ENCODE results near the gene MXD1. TPM values are rescaled to one million over a fixed set of nuclear protein-coding genes. Genes with fewer than 3 reads are reported as not detected.

Gene MXD1
- total RNA-seq, 1 experiment from 2014 or later = 3.7 TPM

- no peak overlapping the region for H2BK5ac ChIP-seq (ENCODE audit: insufficient read length, low read length)
- no peaks in the 10 kb centered on the region for H3K27me3 Mint-ChIP-seq (ENCODE audit: low read depth)
These were observed 22.0 kb downstream of the MXD1 start for GRCh38 chr2:69936906-69937305.

More at GRCh38 chr2:69936906-69937305, 22.0 kb downstream of the MXD1 start:
- H3K4ac ChIP-seq (ENCODE audit: low read depth, low read length) = no peak overlapping the region
- no peak overlapping the region for H3K56ac ChIP-seq (ENCODE audit: insufficient read length, low read depth, low read length)
- H2AFZ ChIP-seq (ENCODE audit: low read length) = no peak overlapping the region
- no peak overlapping the region for H3K14ac ChIP-seq (ENCODE audit: insufficient read depth, low read length)
- no peaks in the 10 kb centered on the region for H3K79me2 ChIP-seq (ENCODE audit: insufficient read depth, low read length)
- no peak overlapping the region for H3K27ac ChIP-seq (ENCODE audit: insufficient read length, low read depth, low read length)
- DNase-seq = no peak
- H3K9ac ChIP-seq (ENCODE audit: extremely low read depth, insufficient read length, low read length) = no peak overlapping the region
- H3K79me1 ChIP-seq (ENCODE audit: insufficient read depth, low read depth, low read length, poor library complexity, severe bottlenecking) = no peaks in the 10 kb centered on the region
- H3K4me3 Mint-ChIP-seq = no peak overlapping the region
- H2BK12ac ChIP-seq (ENCODE audit: insufficient read length, low read depth, low read length) = no peak overlapping the region
- no peak overlapping the region for H2BK120ac ChIP-seq (ENCODE audit: low read depth, low read length, poor library complexity, severe bottlenecking)
- WGBS (ENCODE audit: extremely low coverage, insufficient read length, low lambda C conversion rate) = no CpG with 5 or more reads among the region's 11 CpGs
- no peaks in the 10 kb centered on the region for H3K27me3 ChIP-seq (ENCODE audit: insufficient read depth, low read length)
- peaks cover 0 to 27% (median 11%) of the 10 kb centered on the region in 3 experiments; a peak in 5 of 7 replicates for H3K36me3 Mint-ChIP-seq (ENCODE audit: insufficient read depth in 1 of 3, low read depth in 3 of 3)
- no peak overlapping the region for H4K5ac ChIP-seq (ENCODE audit: insufficient read length, low read depth, low read length)
- H3T11ph ChIP-seq (ENCODE audit: low read length) = no peak overlapping the region
- H4K91ac ChIP-seq (ENCODE audit: insufficient read length, low read depth, low read length) = no peak overlapping the region
- no peak for TF ChIP-seq CTCF (conservative IDR thresholded peaks at IDR 0.05)
- no peaks in the 10 kb centered on the region for H4K20me1 ChIP-seq (ENCODE audit: control insufficient read depth, insufficient read depth, insufficient read length)
- no peaks in the 10 kb centered on the region for H3K4me1 ChIP-seq (ENCODE audit: insufficient read depth, low read length)
- no peak overlapping the region for H3K23ac ChIP-seq (ENCODE audit: insufficient read length, low read depth, low read length)
- no peak overlapping the region for H2AK5ac ChIP-seq (ENCODE audit: insufficient read length, low read length)
- no peak overlapping the region for H3K18ac ChIP-seq (ENCODE audit: insufficient read length, low read depth, low read length)
- H2BK15ac ChIP-seq (ENCODE audit: low read depth, low read length) = no peak overlapping the region
- H3K9me3 ChIP-seq (ENCODE audit: control insufficient read depth, low read depth, low read length) = no peaks in the 10 kb centered on the region
- peaks cover 16 to 30% of the 10 kb centered on the region in 2 experiments for H3K4me1 Mint-ChIP-seq
- no peaks in the 10 kb centered on the region for H3K23me2 ChIP-seq (ENCODE audit: insufficient read length, low read depth, low read length, poor library complexity, severe bottlenecking)
- H3K27ac Mint-ChIP-seq = peak overlapping the region in 1 of 3 experiments; percentile 72; a peak in 3 of 7 replicates
- no peak overlapping the region for H4K8ac ChIP-seq (replicated peaks; ENCODE audit: insufficient read length, low read depth, low read length)
- H2BK20ac ChIP-seq (ENCODE audit: low read depth, low read length, poor library complexity, severe bottlenecking) = no peak overlapping the region
- H3K9me3 Mint-ChIP-seq = no peaks in the 10 kb centered on the region
- H3K4me2 ChIP-seq (ENCODE audit: insufficient read depth, insufficient read length, low read length) = no peak overlapping the region

All from H9 (cell line).